HT1080 (cell line): Measurements from ENCODE around the gene SYTL3. TPM values are rescaled to one million over a fixed set of nuclear protein-coding genes. Genes with fewer than 3 reads are reported as not detected.
"Not testable (repeated sequence)": the region's sequence is repeated elsewhere in the genome, so short reads cannot be mapped to it uniquely, and the experiment has no call there.

ENCODE experiments used
- DNase-seq: peaks from one replicate; pipeline ENCODE4 v3.0.0-alpha.2; 2015; ENCODE audit warnings: low read depth
- total RNA-seq: library from RNA; depleted of rRNA; stranded (reverse); fragments of >200 nt; shearing (Covaris generic); gene quantifications from 2 replicates; pipeline ENCODE4 v1.2.3, GENCODE V29; 2014

SYTL3 gene
- total RNA-seq, 1 experiment from 2014 or later: 5.5 TPM

GRCh38 chr6:158786645-158787304 lies 136.9 kb downstream of the SYTL3 start:
- no peak for DNase-seq

DNA sequence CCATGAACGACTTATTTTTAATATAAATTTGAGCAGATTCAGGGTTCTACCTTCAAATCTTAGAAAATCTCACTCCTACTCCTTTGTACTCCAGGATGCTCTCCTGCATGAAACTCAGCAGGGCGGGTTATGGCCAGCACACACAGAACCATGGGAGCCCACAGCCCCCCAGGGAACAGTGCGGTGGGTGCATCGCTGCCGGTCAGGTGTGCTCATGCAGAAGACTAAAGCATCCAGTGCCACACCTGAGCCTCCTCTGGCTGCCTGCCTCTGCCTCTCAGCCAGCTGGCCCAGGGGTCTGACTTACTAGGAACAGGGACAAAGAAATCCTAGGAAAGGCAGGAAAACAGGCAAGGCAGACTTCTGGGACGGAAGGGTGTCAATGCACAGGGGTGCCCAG lies 137.5 kb downstream of the SYTL3 start:
- no peak for DNase-seq

DNA sequence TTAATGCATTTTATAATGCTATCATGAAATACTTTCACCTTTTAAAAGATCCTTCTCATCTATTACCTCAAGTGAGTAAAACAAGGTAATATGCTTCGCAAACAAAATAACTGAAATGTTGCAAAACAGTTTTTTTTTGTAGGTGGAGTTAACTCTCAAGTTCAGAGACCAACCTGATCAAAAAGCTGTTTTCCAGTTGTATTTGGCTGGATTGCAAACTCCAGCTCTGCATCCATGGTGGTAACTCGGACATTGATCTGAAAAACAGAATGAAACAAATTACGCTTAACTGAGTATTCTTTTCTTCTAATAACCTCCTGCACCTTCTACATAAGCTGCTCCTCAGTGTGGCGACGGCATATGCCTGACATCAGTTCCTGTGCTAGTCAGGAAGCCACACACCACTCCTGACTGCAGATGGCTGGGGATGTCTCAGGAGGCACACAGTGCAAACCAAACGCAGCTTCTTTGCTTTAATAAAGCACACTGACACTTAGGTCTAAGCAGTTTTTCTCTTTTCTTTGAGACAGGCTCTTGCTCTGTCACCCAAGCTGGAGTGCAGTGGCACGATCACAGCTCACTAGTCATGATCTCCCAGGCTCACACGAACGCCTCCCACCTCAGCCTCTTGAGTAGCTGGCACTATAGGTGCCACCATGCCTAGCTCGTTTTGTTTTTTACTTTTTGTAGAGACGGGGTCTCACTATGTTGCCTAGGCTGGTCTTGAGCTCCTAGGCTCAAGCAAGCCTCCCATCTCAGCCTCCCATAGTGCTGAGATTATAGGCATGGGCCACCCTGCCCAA lies 139.5 kb downstream of the SYTL3 start:
- no peak for DNase-seq

- no peak for DNase-seq
These were observed 141.5 kb downstream of the SYTL3 start for GRCh38 chr6:158791274-158791855.

- DNase-seq: not testable (repeated sequence)
These were observed 142.7 kb downstream of the SYTL3 start for GRCh38 chr6:158792505-158792904.

DNA sequence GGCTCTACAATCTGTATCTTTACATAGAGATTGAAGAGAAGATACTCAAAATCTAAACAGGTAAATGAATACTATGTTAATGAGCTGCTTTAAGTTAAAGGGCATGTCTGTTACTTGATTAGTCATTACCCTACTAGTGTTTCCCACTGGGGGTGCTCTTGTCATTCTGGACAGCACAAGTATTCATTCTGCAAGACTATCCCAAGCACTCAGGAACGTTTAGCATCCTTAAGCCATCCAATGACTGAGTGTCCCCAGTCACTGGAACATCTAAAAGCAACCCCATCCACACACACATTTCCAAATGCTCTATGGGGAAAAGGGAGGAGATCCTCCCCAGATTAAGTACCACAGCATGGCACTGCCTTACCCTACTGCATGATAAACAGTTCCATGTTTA lies 143.6 kb downstream of the SYTL3 start:
- DNase-seq: peak; percentile 52

DNA sequence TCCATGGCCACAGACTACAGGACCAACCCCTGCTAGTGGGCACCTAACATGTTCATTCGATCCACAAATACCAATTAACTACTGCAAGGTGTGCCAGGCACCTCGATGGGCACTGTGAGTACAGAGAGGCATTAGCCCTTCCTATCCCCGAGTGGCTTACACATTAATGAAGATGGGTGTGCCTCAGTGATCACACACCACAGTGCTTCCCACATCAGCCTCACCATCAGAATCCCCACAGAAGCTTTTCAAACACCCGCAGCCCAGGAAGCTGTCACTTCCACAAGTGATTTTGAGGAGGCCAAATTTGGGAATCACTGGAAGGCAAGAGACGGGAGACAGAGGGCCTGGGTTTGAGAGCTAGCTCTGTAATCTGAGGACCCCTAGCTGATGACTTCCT lies 145.7 kb downstream of the SYTL3 start:
- DNase-seq: no peak

DNA sequence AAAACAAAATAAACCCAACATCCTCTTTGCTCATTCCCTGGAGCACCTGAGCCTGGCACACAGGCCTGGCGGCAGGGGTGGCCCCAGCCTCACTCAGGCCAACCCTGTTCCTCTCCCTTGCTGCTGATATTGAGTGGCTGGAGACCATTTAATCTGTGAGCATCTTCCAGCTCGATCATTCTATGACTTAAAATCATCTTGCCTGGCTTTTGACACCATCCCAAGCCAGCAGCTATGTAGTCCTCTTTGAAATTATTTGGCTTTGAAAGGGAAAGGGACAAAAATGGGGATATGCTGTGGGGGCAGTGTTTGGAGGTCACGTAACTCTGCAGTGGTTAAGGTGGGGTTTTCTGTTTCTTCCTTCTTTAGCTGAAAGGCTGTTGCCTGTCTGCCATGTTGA lies 146.5 kb downstream of the SYTL3 start:
- DNase-seq: no peak

DNA sequence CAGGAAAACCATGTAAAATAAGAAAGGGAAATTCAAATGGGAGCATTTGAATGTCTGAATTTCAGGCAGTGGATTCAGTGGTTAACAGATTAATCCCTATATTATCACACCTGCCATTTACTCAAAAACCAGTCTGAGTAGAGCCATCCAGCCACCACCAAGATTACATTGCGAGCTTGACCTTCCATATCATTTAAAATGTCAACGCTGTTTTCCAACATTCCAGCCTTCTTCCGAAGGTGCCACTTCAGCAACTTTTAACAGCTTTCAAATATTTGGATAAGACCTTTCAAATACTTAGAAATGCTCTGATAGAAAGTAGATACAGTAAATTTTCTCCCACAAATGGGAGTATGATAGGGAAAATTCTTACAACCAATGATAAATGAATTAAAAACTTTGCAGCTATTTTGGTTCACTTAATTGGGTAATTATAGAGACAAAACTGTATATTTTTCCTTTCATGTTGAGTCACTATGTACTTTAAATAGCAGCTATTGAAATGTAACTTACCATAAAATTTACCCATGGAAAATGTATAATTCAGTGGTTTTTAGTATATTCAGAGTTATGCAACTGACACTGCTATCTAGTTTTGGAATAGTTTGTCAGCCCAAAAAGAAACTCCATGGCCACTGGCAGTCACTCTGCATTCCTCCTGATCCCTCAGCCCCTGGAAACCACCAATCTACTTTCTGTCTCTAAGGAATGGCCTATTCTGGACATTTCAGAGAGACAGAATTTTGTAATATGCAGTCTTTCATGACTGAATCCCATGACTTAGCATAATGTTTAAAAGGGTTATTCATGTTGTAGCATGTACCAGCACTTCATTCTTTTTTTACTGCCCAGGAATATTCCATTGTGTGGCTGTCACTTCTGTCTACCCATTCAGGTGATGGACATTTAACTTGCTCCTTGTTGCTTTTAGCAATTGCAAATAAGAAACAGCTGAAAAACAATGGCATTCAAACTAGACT lies 147.8 kb downstream of the SYTL3 start:
- no peak for DNase-seq

GRCh38 chr6:158798311-158798710 lies 148.5 kb downstream of the SYTL3 start:
- no peak for DNase-seq

- no peak for DNase-seq
These were observed 149.4 kb downstream of the SYTL3 start for GRCh38 chr6:158799051-158799792.

- DNase-seq: no peak
These were observed 151.9 kb downstream of the SYTL3 start for GRCh38 chr6:158801655-158802294.

DNA sequence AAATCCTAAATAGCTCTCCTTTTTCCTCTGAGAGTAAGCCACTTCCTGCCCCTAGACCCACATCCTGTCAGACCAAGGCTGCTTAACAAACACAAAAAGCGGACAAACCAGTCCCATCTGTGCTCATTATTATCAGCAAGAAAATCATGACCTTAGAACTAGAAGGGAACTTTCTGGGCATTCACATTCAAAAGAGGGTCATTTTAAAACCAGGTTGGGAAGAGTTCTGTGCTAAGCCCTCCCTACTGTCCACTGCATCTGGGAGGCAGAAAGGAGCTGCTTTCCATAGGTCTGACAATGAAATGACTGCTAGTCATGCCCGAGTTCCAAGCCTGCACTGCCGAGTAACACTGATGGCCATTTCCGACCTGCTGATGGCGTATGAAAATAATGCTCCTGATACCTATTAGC lies 153.9 kb downstream of the SYTL3 start:
- DNase-seq: peak; percentile 79

DNA sequence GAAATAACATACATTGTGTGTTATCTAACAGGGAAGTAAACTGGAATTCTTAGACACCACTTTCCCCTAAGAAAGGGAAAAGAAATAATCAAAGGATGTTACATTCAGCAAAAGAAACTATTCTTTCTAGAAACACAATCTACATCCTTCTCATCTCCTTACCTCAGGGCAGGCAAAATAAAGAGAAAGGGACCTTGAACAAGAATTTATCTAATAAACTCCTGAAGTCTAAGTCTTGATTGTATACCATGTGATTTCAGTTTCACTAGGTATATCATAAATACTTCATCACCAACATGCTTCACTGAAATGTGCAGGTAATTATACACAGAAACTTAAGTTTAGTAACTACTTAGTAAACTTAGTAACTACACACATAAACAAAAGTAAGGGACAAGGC lies 154.4 kb downstream of the SYTL3 start:
- no peak for DNase-seq

GRCh38 chr6:158805698-158806377 lies 156.0 kb downstream of the SYTL3 start:
- no peak for DNase-seq

GRCh38 chr6:158807515-158808441 lies 157.9 kb downstream of the SYTL3 start:
- no peak for DNase-seq

GRCh38 chr6:158808442-158808833 lies 158.6 kb downstream of the SYTL3 start:
- no peak for DNase-seq

GRCh38 chr6:158808941-158809678 lies 159.3 kb downstream of the SYTL3 start:
- DNase-seq: no peak
